DOHH2 (cell line): Measurements from ENCODE around the gene ASXL2.

ENCODE experiments used
- H3F3A ChIP-seq: fragments of 200-600 bp; sonication (generic), shearing (Covaris generic); 2 replicates; pipeline ENCODE4 v1.6.0; 2016; ENCODE audit warnings: antibody characterized with exemption, mild to moderate bottlenecking; ENCODE audit not compliant: control insufficient read depth, insufficient read depth
- H3K27ac ChIP-seq: fragments of 200-600 bp; sonication (generic); 2 replicates; pipeline ENCODE4 v1.5.1; 2014; ENCODE audit warnings: low read depth, mild to moderate bottlenecking, low read length, moderate library complexity
- H3K27me3 ChIP-seq: fragments of 200-600 bp; sonication (generic); 2 replicates; pipeline ENCODE4 v1.6.1; 2014; ENCODE audit warnings: mild to moderate bottlenecking, low read length, mixed read lengths; ENCODE audit not compliant: control insufficient read depth
- H3K36me3 ChIP-seq: fragments of 200-600 bp; sonication (generic); 2 replicates; pipeline ENCODE4 v1.6.1; 2014; ENCODE audit warnings: mild to moderate bottlenecking, low read length, moderate library complexity, mixed read lengths; ENCODE audit not compliant: control insufficient read depth
- H3K4me1 ChIP-seq: fragments of 200-600 bp; sonication (generic); 2 replicates; pipeline ENCODE4 v1.6.1; 2014; ENCODE audit warnings: mild to moderate bottlenecking, low read length, mixed read lengths; ENCODE audit not compliant: control insufficient read depth
- H3K4me2 ChIP-seq: fragments of 200-600 bp; sonication (generic); 2 replicates; pipeline ENCODE4 v1.6.0; 2014; ENCODE audit warnings: mild to moderate bottlenecking, low read length, moderate library complexity
- H3K4me3 ChIP-seq: fragments of 200-600 bp; sonication (generic); 2 replicates; pipeline ENCODE4 v1.5.1; 2014; ENCODE audit warnings: mild to moderate bottlenecking, low read length, mixed read lengths
- H3K79me2 ChIP-seq: fragments of 200-600 bp; sonication (generic); 2 replicates; pipeline ENCODE4 v1.6.1; 2014; ENCODE audit warnings: mild to moderate bottlenecking, low read length, mixed read lengths; ENCODE audit not compliant: control insufficient read depth
- H3K9me2 ChIP-seq: fragments of 200-600 bp; sonication (generic); replicated peaks from 2 replicates; pipeline ENCODE4 v1.6.1; 2014; ENCODE audit warnings: mild to moderate bottlenecking, low read length, mixed read lengths; ENCODE audit not compliant: control insufficient read depth
- H3K9me3 ChIP-seq: fragments of 200-600 bp; sonication (generic); 2 replicates; pipeline ENCODE4 v1.6.1; 2014; ENCODE audit warnings: antibody characterized with exemption, low read length, mixed read lengths; ENCODE audit not compliant: control insufficient read depth, insufficient read depth
- H4K20me1 ChIP-seq: fragments of 200-600 bp; sonication (generic); 2 replicates; pipeline ENCODE4 v1.6.0; 2014; ENCODE audit warnings: low read depth, mild to moderate bottlenecking, antibody characterized with exemption, low read length, moderate library complexity; ENCODE audit not compliant: control insufficient read depth, insufficient read depth
- EZH2phosphoT487 ChIP-seq: fragments of 200-600 bp; sonication (generic); IDR thresholded peaks from 2 replicates; pipeline ENCODE4 v1.6.1; 2017; ENCODE audit warnings: borderline replicate concordance, mild to moderate bottlenecking, antibody characterized with exemption, low read length, moderate library complexity, mixed read lengths
- TF ChIP-seq, protein P1 (sequence below): fragments of 200-600 bp; sonication (generic); IDR thresholded peaks from one replicate; pipeline ENCODE4 v1.5.1; 2014; ENCODE audit warnings: antibody characterized with exemption, mild to moderate bottlenecking, low read depth, low read length; ENCODE audit not compliant: poor library complexity, severe bottlenecking

Gene ASXL2

DNA sequence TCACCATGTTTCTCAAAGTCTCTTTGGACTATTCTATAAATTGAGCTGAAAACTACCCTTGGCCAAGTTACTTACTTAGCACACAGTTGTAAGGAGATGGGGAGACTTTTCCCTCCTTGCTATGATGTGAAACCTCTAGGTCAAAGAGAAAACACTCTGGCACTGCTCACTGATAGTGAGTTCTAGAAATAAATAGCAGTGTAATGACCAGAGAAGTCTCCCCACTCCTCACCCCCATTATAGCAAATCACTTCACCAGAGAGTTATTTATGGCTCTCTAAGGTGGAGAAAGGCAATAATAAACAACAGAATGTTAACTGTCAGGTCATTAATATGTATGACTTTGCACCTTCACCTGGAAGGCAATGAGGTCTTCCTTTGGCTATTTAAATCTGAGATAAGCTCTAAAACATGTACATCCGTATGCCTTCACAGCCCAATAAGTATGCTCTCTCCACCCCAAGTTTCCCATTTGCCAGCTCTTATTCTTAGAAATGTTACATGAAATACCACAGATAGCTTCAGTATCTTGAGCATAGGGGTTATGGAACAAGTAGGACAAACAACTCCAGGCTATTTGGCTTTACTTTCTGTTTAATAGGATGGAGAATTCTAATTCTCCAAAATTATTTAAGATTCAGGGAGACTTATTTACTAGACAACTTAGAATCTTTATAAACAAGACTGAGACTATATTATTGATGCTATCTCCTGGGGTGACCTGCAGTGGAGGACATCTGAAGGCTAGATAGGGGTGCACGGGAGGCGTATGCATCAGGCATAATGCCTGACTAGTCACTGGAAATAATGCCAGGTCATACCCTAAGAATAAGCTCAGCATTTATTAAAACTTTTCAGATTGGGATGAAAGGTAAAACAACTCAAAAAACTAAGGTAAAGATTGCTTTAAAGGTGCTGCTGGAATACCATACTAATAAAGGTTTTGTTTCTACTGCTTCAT is 139.6 kb downstream of the ASXL2 start:
- H3K36me3 ChIP-seq = peaks cover 16% of the 10 kb centered on the region
- TF ChIP-seq, protein P1, sequence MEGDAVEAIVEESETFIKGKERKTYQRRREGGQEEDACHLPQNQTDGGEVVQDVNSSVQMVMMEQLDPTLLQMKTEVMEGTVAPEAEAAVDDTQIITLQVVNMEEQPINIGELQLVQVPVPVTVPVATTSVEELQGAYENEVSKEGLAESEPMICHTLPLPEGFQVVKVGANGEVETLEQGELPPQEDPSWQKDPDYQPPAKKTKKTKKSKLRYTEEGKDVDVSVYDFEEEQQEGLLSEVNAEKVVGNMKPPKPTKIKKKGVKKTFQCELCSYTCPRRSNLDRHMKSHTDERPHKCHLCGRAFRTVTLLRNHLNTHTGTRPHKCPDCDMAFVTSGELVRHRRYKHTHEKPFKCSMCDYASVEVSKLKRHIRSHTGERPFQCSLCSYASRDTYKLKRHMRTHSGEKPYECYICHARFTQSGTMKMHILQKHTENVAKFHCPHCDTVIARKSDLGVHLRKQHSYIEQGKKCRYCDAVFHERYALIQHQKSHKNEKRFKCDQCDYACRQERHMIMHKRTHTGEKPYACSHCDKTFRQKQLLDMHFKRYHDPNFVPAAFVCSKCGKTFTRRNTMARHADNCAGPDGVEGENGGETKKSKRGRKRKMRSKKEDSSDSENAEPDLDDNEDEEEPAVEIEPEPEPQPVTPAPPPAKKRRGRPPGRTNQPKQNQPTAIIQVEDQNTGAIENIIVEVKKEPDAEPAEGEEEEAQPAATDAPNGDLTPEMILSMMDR = no peak
- no peak for TF ChIP-seq EZH2phosphoT487
- no peaks in the 10 kb centered on the region for H3F3A ChIP-seq
- no peaks in the 10 kb centered on the region for H3K9me2 ChIP-seq
- H4K20me1 ChIP-seq = no peaks in the 10 kb centered on the region
- peaks cover 5% of the 10 kb centered on the region for H3K4me1 ChIP-seq
- no peaks in the 10 kb centered on the region for H3K27me3 ChIP-seq
- no peak overlapping the region for H3K27ac ChIP-seq
- H3K9me3 ChIP-seq = no peaks in the 10 kb centered on the region
- no peak overlapping the region for H3K4me3 ChIP-seq
- no peak overlapping the region for H3K4me2 ChIP-seq
- no peaks in the 10 kb centered on the region for H3K79me2 ChIP-seq

DNA sequence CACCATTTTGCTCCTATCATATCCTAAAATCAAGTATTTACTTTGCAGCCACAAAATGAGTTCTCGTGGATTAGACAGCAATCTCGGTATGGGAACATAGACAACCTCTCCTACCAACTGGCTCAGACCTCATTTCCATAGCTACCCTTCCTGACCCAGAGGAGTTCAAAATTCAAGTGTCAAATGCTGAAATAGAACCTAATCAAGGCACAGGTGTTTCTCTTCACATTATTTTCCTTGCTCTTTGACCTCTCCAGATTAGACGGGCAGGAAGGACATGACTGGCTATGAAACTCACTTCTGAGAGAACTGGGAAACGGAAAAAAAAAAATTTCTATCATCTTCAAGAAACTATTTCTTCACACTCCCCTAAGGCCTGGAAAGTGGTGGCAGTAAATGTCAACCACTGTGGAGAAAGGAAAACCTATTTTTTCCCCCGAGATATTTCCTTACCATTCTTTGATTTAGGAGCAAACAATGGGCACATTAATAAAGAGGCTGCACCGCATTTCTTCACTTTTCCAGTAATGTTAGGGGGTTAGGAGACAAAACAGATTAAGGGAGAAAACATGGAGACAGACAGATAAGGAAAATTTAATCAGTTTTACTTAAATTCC is 141.3 kb downstream of the ASXL2 start:
- H4K20me1 ChIP-seq = no peaks in the 10 kb centered on the region
- no peaks in the 10 kb centered on the region for H3K9me2 ChIP-seq
- no peak overlapping the region for H3K4me3 ChIP-seq
- no peaks in the 10 kb centered on the region; the same call in 1 of the 2 replicates for H3K36me3 ChIP-seq
- no peaks in the 10 kb centered on the region for H3K4me1 ChIP-seq
- TF ChIP-seq, protein P1 = no peak
- no peak for TF ChIP-seq EZH2phosphoT487
- H3K9me3 ChIP-seq = no peaks in the 10 kb centered on the region
- no peak overlapping the region for H3K4me2 ChIP-seq
- H3K27ac ChIP-seq = no peak overlapping the region
- H3K27me3 ChIP-seq = no peaks in the 10 kb centered on the region
- no peaks in the 10 kb centered on the region for H3F3A ChIP-seq
- H3K79me2 ChIP-seq = no peaks in the 10 kb centered on the region

DNA sequence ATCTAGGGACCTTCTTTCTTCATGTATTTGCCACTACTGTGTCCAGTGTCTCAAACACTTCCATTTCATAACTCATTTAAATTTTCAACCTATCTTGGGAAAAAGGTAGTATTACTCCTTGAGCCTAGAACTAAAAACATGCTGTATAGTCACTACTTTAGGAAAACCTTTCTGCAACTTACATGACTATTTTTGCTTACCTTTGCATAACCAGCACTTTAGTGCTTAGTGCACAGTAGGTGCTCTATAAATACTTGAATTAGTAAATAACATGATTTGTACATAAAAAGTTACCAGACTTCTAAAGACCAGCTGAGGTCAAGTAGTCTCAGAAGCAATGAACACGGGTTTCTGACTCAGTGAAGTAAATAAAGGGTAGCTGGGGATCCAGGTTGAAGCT is 142.5 kb downstream of the ASXL2 start:
- H3K4me1 ChIP-seq = no peaks in the 10 kb centered on the region
- no peaks in the 10 kb centered on the region for H4K20me1 ChIP-seq
- no peaks in the 10 kb centered on the region for H3K79me2 ChIP-seq
- H3K36me3 ChIP-seq = no peaks in the 10 kb centered on the region
- no peak for TF ChIP-seq EZH2phosphoT487
- TF ChIP-seq, protein P1 = no peak
- no peak overlapping the region for H3K4me2 ChIP-seq
- no peaks in the 10 kb centered on the region for H3K9me2 ChIP-seq
- H3K4me3 ChIP-seq = no peak overlapping the region
- no peaks in the 10 kb centered on the region for H3K9me3 ChIP-seq
- no peaks in the 10 kb centered on the region for H3K27me3 ChIP-seq
- H3K27ac ChIP-seq = no peak overlapping the region
- H3F3A ChIP-seq = no peaks in the 10 kb centered on the region
